Measurements from ENCODE around the gene CD38.

Gene CD38

DNA sequence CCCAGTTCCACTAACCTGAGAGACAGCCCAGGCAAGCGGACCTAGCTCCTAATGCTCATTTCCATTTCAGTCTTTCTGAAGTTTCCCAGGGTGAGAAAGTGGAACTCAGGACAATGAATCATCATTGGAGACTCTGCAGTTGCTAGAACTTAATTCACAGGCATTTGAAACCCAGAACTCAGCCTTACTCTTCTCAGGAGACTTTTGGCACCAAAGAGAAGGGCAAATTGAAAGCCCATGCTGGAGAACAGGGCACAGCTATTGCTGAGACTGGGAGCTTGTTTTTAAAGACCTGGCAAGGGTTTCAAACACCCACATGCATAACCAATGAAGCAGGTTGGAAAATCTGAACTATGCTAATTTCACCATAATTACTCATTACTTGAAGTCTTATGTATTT is 39.3 kb upstream of the CD38 start:
- no peak for DNase-seq
- Histone ChIP-seq H3K4me3 (ENCODE audit: low read depth, low read length) (no peak overlapping the region), H3K27ac (no peak overlapping the region), H3K27me3 (replicated peaks) (no peaks in the 10 kb centered on the region), H3K36me3 (replicated peaks) (no peaks in the 10 kb centered on the region)
- TF ChIP-seq, protein P1, sequence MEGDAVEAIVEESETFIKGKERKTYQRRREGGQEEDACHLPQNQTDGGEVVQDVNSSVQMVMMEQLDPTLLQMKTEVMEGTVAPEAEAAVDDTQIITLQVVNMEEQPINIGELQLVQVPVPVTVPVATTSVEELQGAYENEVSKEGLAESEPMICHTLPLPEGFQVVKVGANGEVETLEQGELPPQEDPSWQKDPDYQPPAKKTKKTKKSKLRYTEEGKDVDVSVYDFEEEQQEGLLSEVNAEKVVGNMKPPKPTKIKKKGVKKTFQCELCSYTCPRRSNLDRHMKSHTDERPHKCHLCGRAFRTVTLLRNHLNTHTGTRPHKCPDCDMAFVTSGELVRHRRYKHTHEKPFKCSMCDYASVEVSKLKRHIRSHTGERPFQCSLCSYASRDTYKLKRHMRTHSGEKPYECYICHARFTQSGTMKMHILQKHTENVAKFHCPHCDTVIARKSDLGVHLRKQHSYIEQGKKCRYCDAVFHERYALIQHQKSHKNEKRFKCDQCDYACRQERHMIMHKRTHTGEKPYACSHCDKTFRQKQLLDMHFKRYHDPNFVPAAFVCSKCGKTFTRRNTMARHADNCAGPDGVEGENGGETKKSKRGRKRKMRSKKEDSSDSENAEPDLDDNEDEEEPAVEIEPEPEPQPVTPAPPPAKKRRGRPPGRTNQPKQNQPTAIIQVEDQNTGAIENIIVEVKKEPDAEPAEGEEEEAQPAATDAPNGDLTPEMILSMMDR (IDR thresholded peaks at IDR 0.05; ENCODE audit: low read depth, low read length, missing control alignments): no peak
- in situ Hi-C loops (cut with HindIII; ENCODE audit: low pct_ligation_motif_present, low sequenced_read_pairs): no loop called here

DNA sequence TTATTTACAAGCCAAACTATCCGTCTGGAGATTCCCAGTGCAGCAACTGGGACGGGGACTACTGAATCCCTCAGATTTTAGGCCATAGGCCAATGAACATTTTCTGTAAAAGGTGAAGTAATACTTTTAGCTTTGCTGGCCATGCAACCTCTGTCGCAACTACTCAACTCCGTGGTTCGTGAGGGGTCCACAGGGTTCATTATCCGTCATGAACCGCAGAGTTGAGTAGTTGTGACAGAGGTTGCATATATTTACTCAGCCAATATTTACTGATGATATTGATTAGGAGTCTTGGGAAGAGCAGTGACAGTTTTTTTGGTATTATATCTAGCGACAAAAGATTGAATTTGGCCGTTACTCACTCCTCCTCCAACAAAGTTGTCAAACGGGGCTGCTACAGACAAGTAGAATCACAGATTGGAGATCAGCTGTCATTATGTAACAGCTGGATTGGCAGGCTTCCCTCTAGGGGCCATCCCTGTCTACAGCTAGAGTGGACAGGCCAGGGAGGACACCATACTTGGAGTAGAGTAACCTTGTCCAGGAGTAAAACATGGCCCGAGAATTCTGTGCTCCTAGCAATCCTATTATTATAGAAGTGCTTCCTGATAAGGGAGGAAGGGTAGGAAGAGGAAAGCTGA is 37.2 kb upstream of the CD38 start:
- no peaks in the 10 kb centered on the region for H3K36me3 ChIP-seq (replicated peaks)
- in situ Hi-C loops (cut with HindIII; ENCODE audit: low pct_ligation_motif_present, low sequenced_read_pairs): no loop called here
- no peak for DNase-seq
- no peak overlapping the region for H3K4me3 ChIP-seq (ENCODE audit: low read depth, low read length)
- no peak overlapping the region for H3K27ac ChIP-seq
- no peaks in the 10 kb centered on the region for H3K27me3 ChIP-seq (replicated peaks)
- TF ChIP-seq, protein P1 (IDR thresholded peaks at IDR 0.05; ENCODE audit: low read depth, low read length, missing control alignments): no peak

DNA sequence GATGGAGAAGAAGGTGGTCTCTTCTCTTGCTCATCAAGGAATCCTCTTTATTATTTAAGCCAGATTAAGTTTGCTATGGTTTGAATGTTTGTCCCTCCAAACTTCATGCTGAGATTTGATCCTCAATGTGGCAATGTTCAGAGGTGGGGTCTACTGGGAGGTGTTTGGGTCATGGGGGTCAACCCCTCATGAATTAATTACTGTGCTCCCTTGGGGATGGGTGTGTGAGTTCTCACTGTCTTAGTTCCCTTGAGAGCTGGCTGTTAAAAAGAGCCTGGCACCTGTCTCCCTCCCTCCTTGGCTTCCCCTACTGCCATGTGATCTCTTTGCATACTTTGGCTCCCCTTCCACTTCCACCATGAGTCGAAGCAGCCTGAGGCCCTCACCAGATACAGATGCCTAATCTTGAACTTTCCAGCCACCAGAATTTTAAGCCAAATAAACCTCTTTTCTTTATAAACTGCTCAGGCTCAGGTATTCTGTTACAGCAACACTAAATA is 36.0 kb upstream of the CD38 start:
- no peak for DNase-seq
- in situ Hi-C loops (cut with HindIII; ENCODE audit: low pct_ligation_motif_present, low sequenced_read_pairs): no loop called here
- H3K27ac ChIP-seq: no peak overlapping the region
- TF ChIP-seq, protein P1 (IDR thresholded peaks at IDR 0.05; ENCODE audit: low read depth, low read length, missing control alignments): no peak
- H3K27me3 ChIP-seq (replicated peaks): no peaks in the 10 kb centered on the region
- H3K36me3 ChIP-seq (replicated peaks): no peaks in the 10 kb centered on the region
- no peak overlapping the region for H3K4me3 ChIP-seq (ENCODE audit: low read depth, low read length)

DNA sequence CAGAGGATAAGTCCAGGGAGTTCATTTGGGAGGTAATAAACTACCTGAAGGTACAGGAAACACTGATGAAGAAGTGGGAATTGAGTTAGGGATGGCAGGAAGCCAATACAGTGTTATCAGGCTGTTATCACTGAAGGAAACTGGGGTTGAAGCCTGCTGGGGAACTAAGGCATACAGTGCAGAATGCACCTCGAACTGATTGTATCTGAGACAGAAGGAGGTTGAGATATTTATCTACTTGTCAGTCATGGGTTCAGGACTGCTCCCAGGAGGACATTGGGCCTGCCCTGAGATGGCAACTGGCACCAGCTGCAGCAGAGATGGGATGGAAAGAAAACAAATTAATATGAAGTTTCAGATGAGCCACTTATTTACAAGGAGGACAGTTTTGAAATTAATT is 35.5 kb upstream of the CD38 start:
- H3K4me3 ChIP-seq (ENCODE audit: low read depth, low read length): no peak overlapping the region
- no peaks in the 10 kb centered on the region for H3K27me3 ChIP-seq (replicated peaks)
- TF ChIP-seq, protein P1 (IDR thresholded peaks at IDR 0.05; ENCODE audit: low read depth, low read length, missing control alignments): no peak
- in situ Hi-C loops (cut with HindIII; ENCODE audit: low pct_ligation_motif_present, low sequenced_read_pairs): no loop called here
- H3K36me3 ChIP-seq (replicated peaks): no peaks in the 10 kb centered on the region
- H3K27ac ChIP-seq: no peak overlapping the region
- DNase-seq: no peak

DNA sequence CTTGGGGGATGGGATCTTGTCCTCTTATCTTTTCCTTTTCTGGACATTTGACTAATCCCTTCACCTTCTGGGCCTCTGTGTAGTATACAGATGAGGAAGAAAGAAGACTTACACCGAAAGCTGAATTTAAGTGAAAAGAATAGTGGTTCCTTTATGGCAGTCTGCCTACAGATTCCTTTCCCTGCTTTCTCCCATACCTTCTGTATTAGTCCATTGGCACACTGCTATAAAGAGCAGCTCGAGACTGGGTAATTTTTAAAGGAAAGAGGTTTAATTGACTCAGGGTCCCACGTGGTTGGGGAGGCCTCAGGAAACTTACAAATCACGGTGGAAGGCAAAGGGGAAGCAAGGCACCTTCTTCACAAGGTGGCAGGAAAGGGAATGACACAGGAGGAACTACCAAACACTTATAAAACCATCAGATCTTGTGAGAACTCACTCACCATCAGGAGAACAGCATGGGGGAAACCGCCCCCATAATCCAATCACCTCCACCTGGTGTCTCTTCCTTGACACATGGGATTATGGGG is 34.0 kb upstream of the CD38 start:
- in situ Hi-C loops (cut with HindIII; ENCODE audit: low pct_ligation_motif_present, low sequenced_read_pairs): no loop called here
- no peaks in the 10 kb centered on the region for H3K27me3 ChIP-seq (replicated peaks)
- H3K4me3 ChIP-seq (ENCODE audit: low read depth, low read length): no peak overlapping the region
- H3K27ac ChIP-seq: no peak overlapping the region
- no peak for DNase-seq
- TF ChIP-seq, protein P1 (IDR thresholded peaks at IDR 0.05; ENCODE audit: low read depth, low read length, missing control alignments): no peak
- H3K36me3 ChIP-seq (replicated peaks): no peaks in the 10 kb centered on the region

DNA sequence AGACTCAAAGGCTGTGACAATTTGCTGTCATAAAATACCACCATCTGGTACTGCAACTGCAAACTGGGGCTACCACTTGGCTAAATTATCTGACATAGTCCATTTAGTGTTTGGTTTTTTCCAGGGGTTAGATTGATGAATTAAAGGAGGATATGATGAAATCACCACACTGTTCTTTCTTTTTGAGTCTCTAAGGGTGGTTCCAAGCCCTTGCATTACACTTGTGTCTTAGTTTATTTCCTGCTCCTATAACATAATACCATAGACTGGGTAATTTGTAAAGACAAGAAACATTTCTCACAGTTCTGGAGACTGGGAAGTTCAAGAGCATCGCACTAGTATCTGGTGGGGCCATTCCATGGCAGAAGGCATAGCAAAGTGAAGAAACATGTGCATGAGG is 32.0 kb upstream of the CD38 start:
- H3K27me3 ChIP-seq (replicated peaks): no peaks in the 10 kb centered on the region
- no peaks in the 10 kb centered on the region for H3K36me3 ChIP-seq (replicated peaks)
- TF ChIP-seq, protein P1 (IDR thresholded peaks at IDR 0.05; ENCODE audit: low read depth, low read length, missing control alignments): no peak
- H3K4me3 ChIP-seq (ENCODE audit: low read depth, low read length): no peak overlapping the region
- no peak overlapping the region for H3K27ac ChIP-seq
- no peak for DNase-seq
- in situ Hi-C loops (cut with HindIII; ENCODE audit: low pct_ligation_motif_present, low sequenced_read_pairs): no loop called here

Data from brain microvascular endothelial cell (primary cell).